ENCODE results near the gene CC2D1B. TPM values are rescaled to one million over a fixed set of nuclear protein-coding genes. Genes with fewer than 3 reads are reported as not detected.

Gene CC2D1B
- total and polyA plus RNA-seq, 2 experiments from 2014 or later = 5.7 to 13.1 TPM

DNA sequence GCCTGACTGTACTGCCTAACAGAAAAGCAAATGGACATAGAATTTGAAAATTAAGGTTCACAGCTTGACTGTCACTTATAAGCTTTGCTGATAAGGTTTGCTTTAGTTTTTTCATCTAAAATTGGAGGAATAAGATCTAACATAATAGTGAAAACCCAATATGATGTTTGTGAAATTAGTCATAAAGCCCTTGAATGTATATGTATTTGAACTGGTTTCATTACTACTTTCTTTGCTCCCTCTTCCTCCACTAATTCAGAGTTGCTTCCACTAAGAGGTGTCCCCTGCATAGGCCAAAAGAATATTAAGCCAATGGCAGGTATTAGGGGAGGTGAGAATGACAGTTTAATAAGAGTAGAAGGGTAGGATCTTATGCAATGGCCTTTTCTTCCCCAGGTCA is 48.9 kb upstream of the CC2D1B start:
- Mint-ChIP-seq H3K9me3 (no peaks in the 10 kb centered on the region), H3K27ac (no peak overlapping the region), H3K4me3 (no peak overlapping the region), H3K27me3 (ENCODE audit: insufficient read depth, low read depth, poor library complexity) (peaks cover 2% of the 10 kb centered on the region), H3K36me3 (ENCODE audit: low read depth) (peaks cover 87% of the 10 kb centered on the region), H3K4me1 (no peaks in the 10 kb centered on the region)
- Histone ChIP-seq H3K79me2 (replicated peaks; ENCODE audit: insufficient read depth) (no peaks in the 10 kb centered on the region), H3K4me3 (no peak overlapping the region), H4K20me1 (replicated peaks; ENCODE audit: insufficient read depth) (peaks cover 6% of the 10 kb centered on the region; the same call in 1 of the 2 replicates), H3F3A (replicated peaks; ENCODE audit: low read depth) (no peaks in the 10 kb centered on the region), H3K9me2 (ENCODE audit: insufficient read depth) (no peaks in the 10 kb centered on the region), H3K4me1 (ENCODE audit: insufficient read depth) (no peaks in the 10 kb centered on the region), H3K27me3 (ENCODE audit: insufficient read depth) (no peaks in the 10 kb centered on the region), H3K4me2 (no peak overlapping the region), H2AFZ (no peak overlapping the region), H3K27ac (ENCODE audit: low read depth) (no peak overlapping the region), H3K36me3 (ENCODE audit: insufficient read depth) (peaks cover 84% of the 10 kb centered on the region)
- ATAC-seq (no peak), DNase-seq (ENCODE audit: low spot score) (no peak)
- TF ChIP-seq ZNF114 (CRISPR knock-in tag; IDR thresholded peaks at IDR 0.05) = no peak
- no peak for TF ChIP-seq CREB1 (CRISPR knock-in tag; IDR thresholded peaks at IDR 0.05; ENCODE audit: low read depth)
- no peak for TF ChIP-seq ETS1 (IDR thresholded peaks at IDR 0.05)
- TF ChIP-seq, protein P1, sequence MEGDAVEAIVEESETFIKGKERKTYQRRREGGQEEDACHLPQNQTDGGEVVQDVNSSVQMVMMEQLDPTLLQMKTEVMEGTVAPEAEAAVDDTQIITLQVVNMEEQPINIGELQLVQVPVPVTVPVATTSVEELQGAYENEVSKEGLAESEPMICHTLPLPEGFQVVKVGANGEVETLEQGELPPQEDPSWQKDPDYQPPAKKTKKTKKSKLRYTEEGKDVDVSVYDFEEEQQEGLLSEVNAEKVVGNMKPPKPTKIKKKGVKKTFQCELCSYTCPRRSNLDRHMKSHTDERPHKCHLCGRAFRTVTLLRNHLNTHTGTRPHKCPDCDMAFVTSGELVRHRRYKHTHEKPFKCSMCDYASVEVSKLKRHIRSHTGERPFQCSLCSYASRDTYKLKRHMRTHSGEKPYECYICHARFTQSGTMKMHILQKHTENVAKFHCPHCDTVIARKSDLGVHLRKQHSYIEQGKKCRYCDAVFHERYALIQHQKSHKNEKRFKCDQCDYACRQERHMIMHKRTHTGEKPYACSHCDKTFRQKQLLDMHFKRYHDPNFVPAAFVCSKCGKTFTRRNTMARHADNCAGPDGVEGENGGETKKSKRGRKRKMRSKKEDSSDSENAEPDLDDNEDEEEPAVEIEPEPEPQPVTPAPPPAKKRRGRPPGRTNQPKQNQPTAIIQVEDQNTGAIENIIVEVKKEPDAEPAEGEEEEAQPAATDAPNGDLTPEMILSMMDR (conservative IDR thresholded peaks at IDR 0.05; ENCODE audit: low read depth in 2 of 2) = no peak
- no peak for TF ChIP-seq NANOG (IDR thresholded peaks at IDR 0.05; ENCODE audit: borderline replicate concordance)
- no peak for TF ChIP-seq ZNF331 (CRISPR knock-in tag; IDR thresholded peaks at IDR 0.05; ENCODE audit: low read depth)
- TF ChIP-seq, protein P2, sequence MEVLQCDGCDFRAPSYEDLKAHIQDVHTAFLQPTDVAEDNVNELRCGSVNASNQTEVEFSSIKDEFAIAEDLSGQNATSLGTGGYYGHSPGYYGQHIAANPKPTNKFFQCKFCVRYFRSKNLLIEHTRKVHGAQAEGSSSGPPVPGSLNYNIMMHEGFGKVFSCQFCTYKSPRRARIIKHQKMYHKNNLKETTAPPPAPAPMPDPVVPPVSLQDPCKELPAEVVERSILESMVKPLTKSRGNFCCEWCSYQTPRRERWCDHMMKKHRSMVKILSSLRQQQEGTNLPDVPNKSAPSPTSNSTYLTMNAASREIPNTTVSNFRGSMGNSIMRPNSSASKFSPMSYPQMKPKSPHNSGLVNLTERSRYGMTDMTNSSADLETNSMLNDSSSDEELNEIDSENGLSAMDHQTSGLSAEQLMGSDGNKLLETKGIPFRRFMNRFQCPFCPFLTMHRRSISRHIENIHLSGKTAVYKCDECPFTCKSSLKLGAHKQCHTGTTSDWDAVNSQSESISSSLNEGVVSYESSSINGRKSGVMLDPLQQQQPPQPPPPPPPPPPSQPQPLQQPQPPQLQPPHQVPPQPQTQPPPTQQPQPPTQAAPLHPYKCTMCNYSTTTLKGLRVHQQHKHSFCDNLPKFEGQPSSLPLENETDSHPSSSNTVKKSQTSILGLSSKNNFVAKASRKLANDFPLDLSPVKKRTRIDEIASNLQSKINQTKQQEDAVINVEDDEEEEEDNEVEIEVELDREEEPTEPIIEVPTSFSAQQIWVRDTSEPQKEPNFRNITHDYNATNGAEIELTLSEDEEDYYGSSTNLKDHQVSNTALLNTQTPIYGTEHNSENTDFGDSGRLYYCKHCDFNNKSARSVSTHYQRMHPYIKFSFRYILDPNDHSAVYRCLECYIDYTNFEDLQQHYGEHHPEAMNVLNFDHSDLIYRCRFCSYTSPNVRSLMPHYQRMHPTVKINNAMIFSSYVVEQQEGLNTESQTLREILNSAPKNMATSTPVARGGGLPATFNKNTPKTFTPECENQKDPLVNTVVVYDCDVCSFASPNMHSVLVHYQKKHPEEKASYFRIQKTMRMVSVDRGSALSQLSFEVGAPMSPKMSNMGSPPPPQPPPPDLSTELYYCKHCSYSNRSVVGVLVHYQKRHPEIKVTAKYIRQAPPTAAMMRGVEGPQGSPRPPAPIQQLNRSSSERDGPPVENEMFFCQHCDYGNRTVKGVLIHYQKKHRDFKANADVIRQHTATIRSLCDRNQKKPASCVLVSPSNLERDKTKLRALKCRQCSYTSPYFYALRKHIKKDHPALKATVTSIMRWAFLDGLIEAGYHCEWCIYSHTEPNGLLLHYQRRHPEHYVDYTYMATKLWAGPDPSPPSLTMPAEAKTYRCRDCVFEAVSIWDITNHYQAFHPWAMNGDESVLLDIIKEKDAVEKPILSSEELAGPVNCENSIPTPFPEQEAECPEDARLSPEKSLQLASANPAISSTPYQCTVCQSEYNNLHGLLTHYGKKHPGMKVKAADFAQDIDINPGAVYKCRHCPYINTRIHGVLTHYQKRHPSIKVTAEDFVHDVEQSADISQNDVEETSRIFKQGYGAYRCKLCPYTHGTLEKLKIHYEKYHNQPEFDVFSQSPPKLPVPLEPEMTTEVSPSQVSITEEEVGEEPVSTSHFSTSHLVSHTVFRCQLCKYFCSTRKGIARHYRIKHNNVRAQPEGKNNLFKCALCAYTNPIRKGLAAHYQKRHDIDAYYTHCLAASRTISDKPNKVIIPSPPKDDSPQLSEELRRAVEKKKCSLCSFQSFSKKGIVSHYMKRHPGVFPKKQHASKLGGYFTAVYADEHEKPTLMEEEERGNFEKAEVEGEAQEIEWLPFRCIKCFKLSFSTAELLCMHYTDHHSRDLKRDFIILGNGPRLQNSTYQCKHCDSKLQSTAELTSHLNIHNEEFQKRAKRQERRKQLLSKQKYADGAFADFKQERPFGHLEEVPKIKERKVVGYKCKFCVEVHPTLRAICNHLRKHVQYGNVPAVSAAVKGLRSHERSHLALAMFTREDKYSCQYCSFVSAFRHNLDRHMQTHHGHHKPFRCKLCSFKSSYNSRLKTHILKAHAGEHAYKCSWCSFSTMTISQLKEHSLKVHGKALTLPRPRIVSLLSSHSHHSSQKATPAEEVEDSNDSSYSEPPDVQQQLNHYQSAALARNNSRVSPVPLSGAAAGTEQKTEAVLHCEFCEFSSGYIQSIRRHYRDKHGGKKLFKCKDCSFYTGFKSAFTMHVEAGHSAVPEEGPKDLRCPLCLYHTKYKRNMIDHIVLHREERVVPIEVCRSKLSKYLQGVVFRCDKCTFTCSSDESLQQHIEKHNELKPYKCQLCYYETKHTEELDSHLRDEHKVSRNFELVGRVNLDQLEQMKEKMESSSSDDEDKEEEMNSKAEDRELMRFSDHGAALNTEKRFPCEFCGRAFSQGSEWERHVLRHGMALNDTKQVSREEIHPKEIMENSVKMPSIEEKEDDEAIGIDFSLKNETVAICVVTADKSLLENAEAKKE (CRISPR knock-in tag; IDR thresholded peaks at IDR 0.05) = no peak
- TF ChIP-seq EZH2 (IDR thresholded peaks at IDR 0.05; ENCODE audit: low read depth, unreplicated experiment) = no peak
